HG03196 (cell line): Measurements from ENCODE around the gene VSTM2B.

Experiments
- ATAC-seq: cut with Tn5 transposase; IDR thresholded peaks from one replicate; pipeline ENCODE4 v1.9.1; 2021; ENCODE audit not compliant: unreplicated experiment

Gene VSTM2B

DNA sequence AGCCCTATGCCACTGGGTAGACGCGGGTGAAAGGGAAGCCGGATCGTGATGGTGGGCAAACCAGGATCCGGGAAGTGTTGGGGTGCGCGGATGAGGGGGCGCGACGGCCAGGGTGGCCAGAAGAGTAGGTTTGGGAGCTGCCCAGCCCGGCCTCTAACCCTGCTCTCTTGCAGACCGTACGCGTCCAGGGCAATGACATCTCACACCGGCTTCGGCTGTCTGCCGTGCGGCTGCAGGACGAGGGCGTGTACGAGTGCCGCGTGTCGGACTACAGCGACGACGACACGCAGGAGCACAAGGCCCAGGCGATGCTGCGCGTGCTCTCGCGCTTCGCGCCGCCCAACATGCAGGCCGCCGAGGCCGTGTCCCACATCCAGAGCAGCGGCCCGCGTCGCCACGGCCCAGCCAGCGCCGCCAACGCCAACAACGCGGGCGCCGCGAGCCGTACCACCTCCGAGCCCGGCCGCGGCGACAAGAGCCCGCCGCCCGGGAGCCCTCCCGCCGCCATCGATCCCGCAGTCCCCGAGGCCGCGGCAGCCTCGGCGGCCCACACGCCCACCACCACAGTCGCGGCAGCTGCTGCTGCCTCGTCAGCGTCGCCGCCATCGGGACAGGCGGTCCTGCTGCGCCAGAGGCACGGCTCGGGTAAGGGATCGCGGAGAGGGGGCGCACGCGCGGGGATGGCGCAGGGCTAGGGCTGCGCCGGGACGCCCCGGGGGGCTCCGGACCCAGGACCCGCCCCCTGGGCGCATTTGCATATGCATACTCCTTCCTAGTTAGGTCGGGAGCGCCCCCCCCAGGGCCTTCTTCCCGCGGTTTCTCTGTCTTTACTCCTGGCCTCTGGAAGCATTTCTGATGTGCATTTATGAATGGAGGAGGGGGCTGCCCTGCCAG lies 4.1 kb downstream of the VSTM2B start:
- no peak for ATAC-seq

GRCh38 chr19:29530540-29531457 lies 5.0 kb downstream of the VSTM2B start:
- no peak for ATAC-seq

- ATAC-seq = no peak
These were observed 5.7 kb downstream of the VSTM2B start for GRCh38 chr19:29531458-29532025.

DNA sequence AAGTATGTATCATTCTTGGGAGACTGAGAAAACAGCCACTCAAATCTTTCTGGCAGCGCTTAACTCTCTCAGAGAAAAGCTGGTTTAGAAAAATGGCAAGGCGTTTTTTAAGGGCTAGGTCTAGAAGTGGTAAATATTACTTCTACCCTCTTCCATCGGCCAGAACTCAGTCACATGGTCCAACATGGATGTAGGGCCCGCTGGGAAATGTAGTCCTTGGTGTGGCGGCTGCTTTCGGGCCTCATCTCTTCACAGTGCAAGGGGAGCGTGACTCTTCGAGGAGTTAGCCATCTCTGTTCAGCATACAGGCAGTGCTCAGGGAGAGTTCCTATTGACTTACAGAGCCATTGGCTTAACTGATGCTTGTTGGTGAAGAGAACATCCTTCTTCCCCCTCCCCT lies 6.3 kb downstream of the VSTM2B start:
- ATAC-seq = no peak

GRCh38 chr19:29532956-29533355 lies 7.2 kb downstream of the VSTM2B start:
- ATAC-seq = no peak

GRCh38 chr19:29533578-29534544 lies 8.1 kb downstream of the VSTM2B start:
- no peak for ATAC-seq

DNA sequence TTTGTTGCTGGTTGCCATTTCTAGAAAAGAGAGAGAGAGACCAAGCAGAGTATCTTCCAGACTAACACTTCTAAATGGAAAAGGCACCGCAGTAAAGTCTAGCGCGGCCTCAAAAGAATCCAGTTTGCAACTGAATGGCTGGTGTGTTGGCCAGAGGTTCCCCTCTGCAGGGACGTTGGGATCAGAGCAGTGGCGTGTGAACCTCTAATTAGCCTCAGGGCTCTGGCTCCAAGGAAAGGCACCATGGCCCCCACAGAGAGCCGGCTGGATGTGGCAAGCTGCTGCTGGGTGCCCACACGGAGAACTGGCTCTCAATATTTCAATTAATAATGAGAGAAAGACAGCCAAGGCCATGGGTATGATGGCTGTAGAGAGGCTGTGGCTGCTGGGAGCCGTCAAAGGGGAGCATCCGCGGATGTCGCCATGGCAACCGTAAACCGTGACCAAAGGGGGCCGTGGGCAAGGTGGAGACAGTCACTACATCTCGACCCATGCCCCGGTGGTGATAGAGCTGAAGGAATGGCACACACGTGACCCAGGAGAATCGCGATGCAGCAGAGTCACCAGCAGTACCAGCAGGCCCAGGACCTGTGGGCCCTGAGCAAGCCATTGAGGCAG lies 9.5 kb downstream of the VSTM2B start:
- ATAC-seq = no peak

DNA sequence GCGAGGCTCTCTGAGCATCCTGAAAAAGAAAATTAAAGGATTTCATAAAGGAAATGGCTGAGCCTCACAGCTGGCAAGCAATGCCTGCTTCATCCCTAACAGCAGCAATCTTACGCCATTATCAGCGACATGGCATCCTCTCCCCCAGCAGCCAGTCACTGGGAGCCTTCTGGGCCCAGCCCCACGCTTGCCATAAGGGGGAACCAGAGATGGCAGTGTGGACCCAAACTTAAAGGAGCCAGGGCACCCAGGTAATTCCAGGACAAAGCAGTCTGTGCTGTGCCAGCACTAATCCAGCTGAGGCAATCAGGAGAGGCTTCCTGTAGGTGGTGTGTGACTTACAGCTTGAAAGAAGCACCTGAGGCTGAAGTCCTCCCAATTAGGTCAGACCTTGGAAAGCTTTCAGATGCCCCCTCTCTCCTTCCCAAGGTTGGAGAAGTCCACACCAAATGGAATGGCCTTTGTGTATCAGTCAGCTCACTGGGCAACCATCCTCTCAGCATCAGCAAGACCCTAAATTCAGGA lies 10.3 kb downstream of the VSTM2B start:
- ATAC-seq = no peak

- no peak for ATAC-seq
These were observed 11.4 kb downstream of the VSTM2B start for GRCh38 chr19:29537181-29537580.

DNA sequence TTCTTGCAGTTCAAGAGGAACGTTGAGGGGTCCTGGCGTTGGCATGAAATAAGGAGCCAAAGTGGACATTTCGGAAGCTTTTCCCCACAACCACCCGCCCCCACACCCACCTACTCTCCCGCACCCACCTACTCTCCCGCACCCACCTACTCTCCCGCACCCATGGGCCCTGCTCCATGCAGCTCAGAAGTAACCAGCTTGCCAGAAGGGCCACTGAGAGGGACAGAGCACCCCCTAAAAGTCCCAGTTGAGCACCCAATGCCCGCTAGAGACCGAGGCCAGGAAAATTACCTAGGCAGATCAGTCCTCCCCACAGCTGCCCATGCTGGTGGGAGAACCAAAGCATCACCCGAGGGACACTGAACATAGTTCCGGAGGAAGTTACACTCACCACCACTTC lies 11.8 kb downstream of the VSTM2B start:
- ATAC-seq = no peak

- no peak for ATAC-seq
These were observed 12.4 kb downstream of the VSTM2B start for GRCh38 chr19:29538146-29538545.

DNA sequence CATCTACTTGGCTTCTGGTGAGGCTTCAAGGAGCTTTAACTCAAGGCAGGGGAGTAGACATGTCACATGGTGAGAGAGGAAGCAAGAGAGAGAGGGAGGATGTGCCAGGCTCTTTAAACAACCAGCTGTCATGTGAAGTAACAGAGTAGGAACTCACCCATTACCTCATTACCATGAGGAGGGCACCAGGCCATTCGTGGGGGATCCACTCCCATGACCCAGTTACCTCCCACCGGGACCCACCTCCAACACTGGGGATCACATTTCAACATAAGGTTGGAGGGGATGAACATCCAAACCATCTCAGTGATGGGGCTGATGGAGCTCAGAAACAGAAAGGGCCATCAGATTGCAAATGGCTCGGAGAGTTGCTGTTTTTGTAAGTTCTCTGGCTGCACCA lies 12.9 kb downstream of the VSTM2B start:
- no peak for ATAC-seq

DNA sequence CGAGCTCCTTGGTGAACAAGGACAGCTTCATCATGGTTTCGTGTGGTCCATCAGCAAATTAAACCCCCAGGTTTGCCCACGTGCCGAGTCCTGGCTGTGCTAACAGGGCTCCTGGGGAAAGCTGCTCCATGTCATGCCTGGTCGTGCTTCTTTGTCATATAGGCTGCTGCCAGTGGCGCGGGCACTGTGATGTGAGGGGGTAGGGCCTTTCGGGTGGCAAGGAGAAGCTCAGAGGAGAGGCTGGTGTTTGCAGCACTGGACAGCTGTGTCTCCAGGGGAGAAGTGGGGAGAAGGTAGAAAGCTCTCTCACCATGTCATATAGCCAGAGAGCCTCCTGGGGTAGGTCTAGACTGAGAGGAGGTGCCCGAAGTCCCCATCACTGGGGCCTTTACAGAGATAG lies 13.3 kb downstream of the VSTM2B start:
- ATAC-seq = no peak

DNA sequence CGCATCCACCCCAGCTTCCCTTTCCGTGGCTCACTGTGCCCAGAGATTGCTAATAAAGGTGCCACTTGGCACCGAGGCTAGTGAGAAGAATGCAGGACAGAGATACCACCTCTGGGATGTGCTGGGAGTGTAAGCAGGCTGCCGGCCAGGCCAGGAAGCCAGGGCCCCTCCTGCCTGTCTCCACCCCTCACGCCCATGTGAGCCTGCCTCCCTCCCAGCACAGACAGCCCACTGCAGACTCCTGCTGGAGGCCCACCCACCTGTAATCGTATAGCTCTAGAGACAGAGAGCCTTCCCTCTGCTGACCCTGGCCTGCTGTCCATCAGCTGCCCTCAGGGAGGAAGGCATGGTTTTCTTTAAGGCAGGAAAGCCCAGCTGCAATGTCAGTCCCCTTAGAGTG lies 13.9 kb downstream of the VSTM2B start:
- ATAC-seq = no peak

DNA sequence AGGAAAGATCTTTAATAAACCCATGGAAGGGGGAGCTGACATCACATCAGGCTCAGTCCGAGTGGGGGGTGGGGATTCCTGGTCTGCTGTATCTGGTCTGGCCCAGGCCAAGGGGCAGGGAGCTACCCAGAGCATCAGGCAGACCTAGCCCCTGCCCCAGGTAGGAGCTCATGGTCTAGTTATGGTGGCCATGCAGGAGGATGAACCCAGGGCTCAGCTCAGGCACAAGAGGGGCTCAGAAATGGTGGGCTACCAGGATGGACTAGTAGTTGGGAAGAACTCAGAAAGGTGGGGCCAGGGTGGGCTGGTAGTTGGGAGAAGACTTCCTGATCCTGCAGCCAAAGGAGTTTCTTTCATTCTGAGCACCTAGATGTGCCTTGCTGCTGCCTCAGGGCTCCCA lies 14.3 kb downstream of the VSTM2B start:
- ATAC-seq = no peak

DNA sequence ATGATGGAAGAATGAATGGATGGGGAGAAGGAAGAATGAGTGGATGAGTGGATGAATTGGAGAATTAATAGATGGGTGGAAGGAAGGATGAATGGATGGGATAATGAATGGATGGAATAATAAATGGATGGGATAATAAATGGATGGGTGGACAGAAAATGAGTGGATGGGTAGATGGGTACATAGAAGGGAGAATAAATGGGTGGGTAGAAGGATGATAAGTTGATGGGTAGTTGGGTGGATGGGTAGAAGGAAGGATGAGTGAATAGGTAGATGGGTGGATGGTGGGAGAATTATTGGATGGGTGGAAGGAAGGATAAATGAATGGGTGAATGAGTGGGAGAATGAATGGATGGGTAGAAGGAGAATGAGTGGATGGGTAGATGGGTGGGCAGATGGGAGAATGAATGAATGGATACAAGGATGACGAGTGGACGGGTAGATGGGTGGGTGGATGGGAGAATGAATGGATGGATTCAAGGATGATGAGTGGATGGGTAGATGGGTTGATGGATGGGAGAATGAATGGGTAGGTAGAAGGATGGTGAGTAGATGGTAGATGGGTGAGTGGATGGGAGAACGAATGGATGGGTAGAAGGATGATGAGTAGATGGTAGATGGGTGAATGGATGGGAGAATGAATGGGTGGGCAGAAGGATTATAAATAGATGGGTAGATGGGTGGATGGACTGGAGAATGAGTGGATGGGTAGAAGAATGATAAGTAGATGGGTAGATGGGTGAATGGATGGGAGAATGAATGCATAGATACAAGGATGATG lies 15.9 kb downstream of the VSTM2B start:
- ATAC-seq = no peak

GRCh38 chr19:29542327-29542726 lies 16.5 kb downstream of the VSTM2B start:
- no peak for ATAC-seq

DNA sequence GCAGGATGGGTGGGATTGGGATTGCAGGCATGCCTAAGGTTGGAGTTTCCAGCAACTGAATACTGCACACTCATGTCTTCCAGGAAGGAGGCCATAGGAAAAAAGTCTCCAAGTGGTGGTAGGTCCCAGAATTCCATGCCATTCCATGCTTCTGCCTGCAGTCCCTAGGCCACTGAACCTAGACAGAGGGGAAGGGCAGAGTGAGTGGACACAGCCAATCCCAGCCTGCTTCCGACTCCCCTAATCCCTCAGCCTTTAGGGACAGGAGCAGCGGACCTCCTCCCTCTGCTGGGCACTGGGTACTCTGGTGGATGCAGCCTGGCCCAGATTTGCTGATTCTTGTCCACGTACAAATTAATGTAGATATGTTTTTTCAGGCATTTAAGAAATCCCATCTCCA lies 17.0 kb downstream of the VSTM2B start:
- ATAC-seq = no peak

DNA sequence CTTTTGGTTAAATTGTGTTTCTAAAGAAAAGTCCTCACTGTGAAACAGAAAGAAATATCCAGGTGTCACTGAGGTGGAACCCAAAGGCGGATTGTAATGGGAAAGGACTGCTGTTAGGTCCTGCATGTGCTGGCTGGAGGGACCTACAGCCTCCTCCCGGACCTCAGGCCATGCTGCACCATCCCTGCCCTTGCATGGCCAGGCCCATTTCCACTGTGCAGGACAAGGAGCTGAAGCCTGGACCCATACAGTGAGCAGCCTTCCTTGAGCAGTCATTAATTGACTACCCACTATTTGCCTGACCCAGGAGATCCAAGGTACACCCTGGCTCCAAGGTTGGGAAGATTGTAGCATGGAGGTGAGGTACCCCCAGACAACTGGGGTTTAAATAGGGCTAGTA lies 17.6 kb downstream of the VSTM2B start:
- no peak for ATAC-seq
